Osteocyte (in vitro differentiated cells): ENCODE results near the gene SLC9A4. TPM values are rescaled to one million over a fixed set of nuclear protein-coding genes. Genes with fewer than 3 reads are reported as not detected.

Experiments
- DNase-seq: peaks from one replicate; pipeline ENCODE4 v3.0.0; 2021; ENCODE audit warnings: mixed read lengths; ENCODE audit not compliant: unreplicated experiment; ENCODE audit errors: extremely low spot score
- H3K27ac Mint-ChIP-seq: one replicate; pipeline ENCODE4 v1.8.0; 2021; ENCODE audit warnings: mild to moderate bottlenecking, mixed read lengths; ENCODE audit not compliant: unreplicated experiment
- H3K27me3 Mint-ChIP-seq: one replicate; pipeline ENCODE4 v1.8.0; 2021; ENCODE audit warnings: mixed read lengths; ENCODE audit not compliant: unreplicated experiment
- H3K36me3 Mint-ChIP-seq: one replicate; pipeline ENCODE4 v1.8.0; 2021; ENCODE audit warnings: mixed read lengths; ENCODE audit not compliant: unreplicated experiment
- H3K4me1 Mint-ChIP-seq: one replicate; pipeline ENCODE4 v1.8.0; 2021; ENCODE audit warnings: mixed read lengths; ENCODE audit not compliant: unreplicated experiment
- H3K4me3 Mint-ChIP-seq: one replicate; pipeline ENCODE4 v1.8.0; 2021; ENCODE audit warnings: mild to moderate bottlenecking, moderate library complexity, mixed read lengths; ENCODE audit not compliant: unreplicated experiment
- H3K9me3 Mint-ChIP-seq: one replicate; pipeline ENCODE4 v1.8.0; 2021; ENCODE audit warnings: mixed read lengths; ENCODE audit not compliant: unreplicated experiment
- CTCF ChIP-seq: fragments of 200-600 bp; sonication (generic); IDR thresholded peaks from 2 replicates; pipeline ENCODE4 v1.5.0; 2021; ENCODE audit warnings: antibody characterized with exemption, mild to moderate bottlenecking, moderate library complexity
- total RNA-seq: library from RNA; stranded (reverse); gene quantifications from 2 replicates; pipeline ENCODE4 v1.2.1, GENCODE V29; 2021

Gene SLC9A4
- total RNA-seq, 1 donor from 2014 or later, result not detected

GRCh38 chr2:102485147-102485785 is 12.2 kb downstream of the SLC9A4 start:
- peak; percentile 42 for DNase-seq
- no peak for TF ChIP-seq CTCF
- H3K4me1 Mint-ChIP-seq, result peaks cover 11% of the 10 kb centered on the region
- H3K27me3 Mint-ChIP-seq, result peaks cover 17% of the 10 kb centered on the region
- H3K4me3 Mint-ChIP-seq, result no peak overlapping the region
- H3K9me3 Mint-ChIP-seq, result no peaks in the 10 kb centered on the region
- no peak overlapping the region for H3K27ac Mint-ChIP-seq
- H3K36me3 Mint-ChIP-seq, result no peaks in the 10 kb centered on the region

DNA sequence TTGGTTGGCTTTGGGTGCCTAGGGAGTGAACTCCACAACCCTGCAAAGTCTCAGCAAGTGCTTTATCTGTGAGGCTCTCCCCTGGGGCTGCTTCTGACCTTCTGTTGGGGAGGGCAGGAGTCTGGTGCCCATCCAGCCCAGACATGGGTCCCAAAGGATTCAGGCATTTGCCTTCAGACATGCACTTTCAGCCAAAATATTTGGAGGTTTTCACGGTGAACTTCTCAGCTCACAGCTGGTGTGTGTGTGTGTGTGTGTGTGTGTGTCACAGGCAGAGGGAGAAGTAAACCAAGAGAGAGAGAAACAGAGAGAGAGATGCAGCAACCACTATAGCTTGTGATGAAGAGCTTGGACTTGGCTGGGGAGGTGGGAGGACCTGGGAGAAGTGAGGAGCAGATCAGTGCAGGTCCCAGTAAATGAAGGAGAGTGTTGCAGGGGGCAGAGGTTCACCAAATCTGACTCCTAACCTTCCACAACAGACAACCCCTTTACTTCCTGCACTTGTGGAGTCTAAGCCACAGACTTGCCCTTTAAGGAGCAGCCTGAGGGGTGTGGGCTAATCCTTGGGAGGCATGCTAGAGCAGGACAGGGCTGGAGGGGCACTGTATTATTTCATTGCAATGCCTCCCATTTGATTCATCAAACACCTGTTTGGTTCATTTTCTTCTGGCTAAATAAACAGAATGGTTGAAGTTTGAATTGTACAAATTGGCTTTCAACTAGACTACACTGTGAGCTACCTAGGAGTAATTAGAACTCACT is 14.1 kb downstream of the SLC9A4 start:
- Mint-ChIP-seq H3K9me3 (no peaks in the 10 kb centered on the region), H3K36me3 (no peaks in the 10 kb centered on the region), H3K4me3 (no peak overlapping the region), H3K27me3 (peaks cover 7% of the 10 kb centered on the region), H3K4me1 (peaks cover 11% of the 10 kb centered on the region), H3K27ac (no peak overlapping the region)
- TF ChIP-seq CTCF, result no peak
- peak; percentile 57 for DNase-seq

DNA sequence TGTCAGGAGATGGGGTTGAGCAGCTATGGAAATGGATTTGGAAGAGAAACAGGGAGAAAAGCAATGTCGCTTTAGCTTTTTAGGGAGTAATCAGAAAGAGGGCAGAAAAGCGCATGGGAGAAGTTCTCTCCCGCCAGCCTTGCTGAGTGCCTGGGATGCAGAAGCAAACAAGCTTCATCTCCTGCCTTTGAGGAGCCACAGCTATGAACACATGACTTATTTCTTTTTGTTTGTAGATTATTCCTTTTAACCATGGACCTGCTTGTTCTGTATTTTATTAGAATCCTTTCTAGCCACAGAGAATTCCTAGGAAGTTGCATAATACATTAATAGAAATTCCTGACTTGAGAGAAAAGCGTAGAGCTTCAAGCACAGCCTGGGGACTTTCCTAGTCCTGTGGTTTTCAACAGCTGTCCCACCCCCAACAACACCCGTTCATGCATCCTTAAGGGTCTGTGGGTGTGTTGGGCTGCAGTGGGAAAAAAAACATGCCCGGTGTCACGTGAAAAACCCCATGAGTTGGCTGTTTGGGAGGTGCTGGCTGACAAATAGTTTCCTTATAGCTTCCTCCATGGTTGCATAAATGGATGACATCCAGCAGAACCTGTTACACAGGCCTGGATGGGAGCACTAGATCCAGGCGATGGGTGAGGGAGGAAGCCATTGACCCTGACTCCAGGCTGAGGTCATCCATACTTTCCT is 14.9 kb downstream of the SLC9A4 start:
- Mint-ChIP-seq H3K4me3 (no peak overlapping the region), H3K9me3 (peaks cover 2% of the 10 kb centered on the region), H3K36me3 (no peaks in the 10 kb centered on the region), H3K27me3 (peaks cover 7% of the 10 kb centered on the region), H3K4me1 (peaks cover 11% of the 10 kb centered on the region), H3K27ac (no peak overlapping the region)
- DNase-seq, result peak; percentile 51
- no peak for TF ChIP-seq CTCF

DNA sequence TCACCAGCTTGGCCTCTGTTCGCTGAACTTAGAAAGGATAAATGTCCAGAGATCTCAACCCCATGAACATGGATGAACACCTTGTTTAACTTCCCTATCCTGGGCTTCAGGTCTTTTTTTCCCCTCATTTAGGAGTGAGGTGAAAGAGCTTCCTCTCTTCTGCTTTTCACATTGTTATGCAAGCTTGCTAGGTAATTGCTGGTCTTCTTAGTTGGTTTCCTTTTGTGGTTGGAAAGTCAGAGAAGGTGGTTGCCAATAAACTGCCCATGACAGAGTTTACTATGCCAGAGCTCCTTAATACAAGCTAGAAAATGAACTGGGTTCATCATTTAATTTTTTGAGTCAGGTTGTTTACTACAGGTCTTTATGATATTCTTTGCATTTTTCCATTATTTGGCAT is 16.6 kb downstream of the SLC9A4 start:
- H3K4me3 Mint-ChIP-seq, result no peak overlapping the region
- H3K9me3 Mint-ChIP-seq, result peaks cover 9% of the 10 kb centered on the region
- DNase-seq, result peak; percentile 2
- H3K27me3 Mint-ChIP-seq, result peaks cover 7% of the 10 kb centered on the region
- no peaks in the 10 kb centered on the region for H3K36me3 Mint-ChIP-seq
- no peak overlapping the region for H3K27ac Mint-ChIP-seq
- peaks cover 11% of the 10 kb centered on the region for H3K4me1 Mint-ChIP-seq
- TF ChIP-seq CTCF, result no peak

DNA sequence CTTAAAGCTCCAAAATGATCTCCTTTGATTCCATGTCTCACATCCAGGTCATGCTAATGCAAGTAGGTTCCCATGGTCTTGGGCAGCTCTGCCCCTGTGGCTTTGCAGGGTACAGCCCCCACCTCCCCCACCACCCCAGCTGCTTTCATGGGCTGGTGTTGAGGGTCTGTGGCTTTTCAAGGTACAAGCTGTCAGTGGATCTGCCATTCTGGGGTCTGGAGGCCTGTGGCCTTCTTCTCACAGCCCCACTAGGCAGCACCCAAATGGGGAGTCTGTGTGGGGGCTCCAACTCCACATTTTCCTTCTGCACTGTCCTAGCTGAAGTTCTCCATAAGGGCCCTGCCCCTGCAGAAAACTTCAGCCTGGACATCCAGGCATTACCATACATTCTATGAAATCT is 19.0 kb downstream of the SLC9A4 start:
- Mint-ChIP-seq H3K4me3 (no peak overlapping the region), H3K27ac (no peak overlapping the region), H3K36me3 (no peaks in the 10 kb centered on the region), H3K9me3 (peaks cover 21% of the 10 kb centered on the region), H3K4me1 (peaks cover 11% of the 10 kb centered on the region), H3K27me3 (peaks cover 18% of the 10 kb centered on the region)
- peak; percentile 64 for DNase-seq
- TF ChIP-seq CTCF, result no peak
